A549 (cell line): ENCODE results near the gene NFATC3. TPM values are rescaled to one million over a fixed set of nuclear protein-coding genes. Genes with fewer than 3 reads are reported as not detected.
"Not testable (repeated sequence)": the region's sequence is repeated elsewhere in the genome, so short reads cannot be mapped to it uniquely, and the experiment has no call there.

Experiments used
- ATAC-seq, 2 experiments: fragments of 200-7000 bp in 1 of 2; fragments of >200 bp in 1 of 2; cut with Nextera tagmentation in 1 of 2; cut with Tn5 transposase in 1 of 2; 3 replicates each; pipeline versions ENCODE4 v1.8.0 to v1.9.1; 2018 to 2020; ENCODE audit warnings: mild to moderate bottlenecking in 1 of 2, moderate library complexity in 1 of 2
- CTCF ChIA-PET: fragments of 300-600 bp; sonication (Branson Sonifier 250); formaldehyde crosslinking; extraction: SDS; loops from one replicate; lab custom pipeline; 2021; ENCODE audit warnings: antibody characterized with exemption, inconsistent platforms; lab: Yijun Ruan, JAX
- POLR2A ChIA-PET: fragments of 350-600 bp; formaldehyde crosslinking; extraction: SDS; loops from one replicate; lab custom pipeline; 2021; ENCODE audit warnings: antibody characterized with exemption, inconsistent platforms; lab: Yijun Ruan, JAX
- DNase-seq, 2 experiments: peaks; one replicate each; pipeline versions ENCODE4 v3.0.0 to v3.0.0-alpha.2; 2011 to 2016; ENCODE audit warnings: low read depth in 1 of 2, low spot score in 1 of 2
- FAIRE-seq: peaks from 2 replicates; lab custom pipeline; 2011; peaks lifted over from hg19 to GRCh38; lab: Jason Lieb, UNC
- H3K27ac ChIP-seq, 2 experiments: fragments of >200 bp; sonication (Bioruptor Twin); formaldehyde crosslinking; 3 replicates each; pipeline ENCODE4 v1.5.1; 2016 to 2017
- H3K4me1 ChIP-seq: fragments of >200 bp; sonication (Bioruptor Twin); formaldehyde crosslinking; 3 replicates; pipeline ENCODE4 v1.6.1; 2016
- H3K4me2 ChIP-seq: fragments of >200 bp; sonication (Bioruptor Twin); formaldehyde crosslinking; 3 replicates; pipeline ENCODE4 v1.6.1; 2016
- H3K4me3 ChIP-seq: fragments of >200 bp; sonication (Bioruptor Twin); formaldehyde crosslinking; 3 replicates; pipeline ENCODE4 v1.5.1; 2016
- H3K9me3 ChIP-seq: fragments of >200 bp; sonication (Bioruptor Twin); formaldehyde crosslinking; 3 replicates; pipeline ENCODE4 v1.6.1; 2016
- BCL3 ChIP-seq: fragments of >200 bp; sonication (Bioruptor Twin); formaldehyde crosslinking; IDR thresholded peaks from 3 replicates; pipeline ENCODE4 v1.6.1; 2016
- CBX8 ChIP-seq: fragments of 200-600 bp; sonication (generic); IDR thresholded peaks from 2 replicates; pipeline ENCODE4 v1.6.1; 2016
- CEBPB ChIP-seq, 2 experiments: fragments of >200 bp in 1 of 2; sonication (Bioruptor Twin) in 1 of 2; formaldehyde crosslinking in 1 of 2; IDR thresholded peaks; 2 replicates each; pipeline ENCODE4 v1.6.1; 2012 to 2016
- ESRRA ChIP-seq: fragments of 150-350 bp; IDR thresholded peaks from 2 replicates; pipeline ENCODE4 v1.6.1; 2014; ENCODE audit warnings: mild to moderate bottlenecking, low read length, borderline replicate concordance
- FOSB ChIP-seq: fragments of 250-450 bp; sonication (Bioruptor Pico); IDR thresholded peaks from 2 replicates; pipeline ENCODE4 v1.5.0; 2020; ENCODE audit warnings: mild to moderate bottlenecking, moderate library complexity
- FOXS1 ChIP-seq: fragments of 250-450 bp; sonication (Bioruptor Pico); IDR thresholded peaks from 2 replicates; pipeline ENCODE4 v1.5.0; 2020; ENCODE audit warnings: mild to moderate bottlenecking, moderate library complexity
- HOXB13 ChIP-seq: fragments of 250-450 bp; sonication (Bioruptor Pico); IDR thresholded peaks from 2 replicates; pipeline ENCODE4 v1.5.0; 2020; ENCODE audit warnings: low read depth, mild to moderate bottlenecking, moderate library complexity
- HOXB5 ChIP-seq: fragments of 250-450 bp; sonication (Bioruptor Pico); IDR thresholded peaks from 2 replicates; pipeline ENCODE4 v1.5.0; 2020; ENCODE audit warnings: mild to moderate bottlenecking, moderate library complexity
- JUN ChIP-seq, 2 experiments: fragments of >200 bp; sonication (Bioruptor Twin); formaldehyde crosslinking; IDR thresholded peaks; 2 replicates in 1 of 2; 3 replicates in 1 of 2; pipeline ENCODE4 v1.6.1; 2016 to 2017
- MAFK ChIP-seq: fragments of 450-650 bp; IDR thresholded peaks from 2 replicates; pipeline ENCODE4 v1.6.1; 2014; ENCODE audit not compliant: partially characterized antibody
- MAX ChIP-seq: IDR thresholded peaks from 2 replicates; pipeline ENCODE4 v1.6.1; 2012
- MAZ ChIP-seq: fragments of 150-350 bp; IDR thresholded peaks from 2 replicates; pipeline ENCODE4 v1.6.1; 2014; ENCODE audit warnings: antibody characterized with exemption, low read depth, low read length, borderline replicate concordance
- NPAS2 ChIP-seq: fragments of 250-450 bp; sonication (Bioruptor Pico); IDR thresholded peaks from 2 replicates; pipeline ENCODE4 v1.8.0; 2022; ENCODE audit warnings: mild to moderate bottlenecking, moderate library complexity, borderline replicate concordance
- RAD21 ChIP-seq, 2 experiments: fragments of >200 bp in 1 of 2; sonication (Bioruptor Twin) in 1 of 2; formaldehyde crosslinking in 1 of 2; IDR thresholded peaks in 1 of 2; conservative IDR thresholded peaks in 1 of 2; 2 replicates in 1 of 2; 3 replicates in 1 of 2; pipeline ENCODE4 v1.6.1; 2012 to 2018; ENCODE audit warnings: inconsistent platforms in 1 of 2
- RARB ChIP-seq: fragments of 250-450 bp; sonication (Bioruptor Pico); IDR thresholded peaks from 2 replicates; pipeline ENCODE4 v1.8.0; 2021; ENCODE audit warnings: mild to moderate bottlenecking, moderate library complexity
- RFX5 ChIP-seq: fragments of 450-650 bp; IDR thresholded peaks from 2 replicates; pipeline ENCODE4 v1.7.1; 2014; ENCODE audit warnings: antibody characterized with exemption, mild to moderate bottlenecking, moderate library complexity
- TFCP2L1 ChIP-seq: fragments of 250-450 bp; sonication (Bioruptor Pico); IDR thresholded peaks from 2 replicates; pipeline ENCODE4 v1.5.0; 2021; ENCODE audit warnings: mild to moderate bottlenecking
- TP53 ChIP-seq: fragments of 250-450 bp; sonication (Bioruptor Pico); IDR thresholded peaks from 2 replicates; pipeline ENCODE4 v1.5.0; 2021; ENCODE audit warnings: mild to moderate bottlenecking, moderate library complexity
- USF2 ChIP-seq: fragments of 450-650 bp; IDR thresholded peaks from 2 replicates; pipeline ENCODE4 v1.6.1; 2014; ENCODE audit warnings: antibody characterized with exemption
- ZC3H11A ChIP-seq: fragments of 450-650 bp; IDR thresholded peaks from 2 replicates; pipeline ENCODE4 v1.6.1; 2014; ENCODE audit warnings: antibody characterized with exemption, mild to moderate bottlenecking
- ZFP36 ChIP-seq: fragments of 450-650 bp; IDR thresholded peaks from 2 replicates; pipeline ENCODE4 v1.6.1; 2014; ENCODE audit warnings: borderline replicate concordance; ENCODE audit not compliant: partially characterized antibody
- ZSCAN20 ChIP-seq: fragments of 250-450 bp; sonication (Bioruptor Pico); IDR thresholded peaks from 2 replicates; pipeline ENCODE4 v1.8.0; 2022; ENCODE audit warnings: mild to moderate bottlenecking, moderate library complexity
- WGBS: methylation state at CpG from one replicate; pipeline ENCODE4 v1.1.6; 2017; ENCODE audit errors: missing lambda C conversion rate; 5-methylcytosine and 5-hydroxymethylcytosine counted together
- polyA plus RNA-seq, 4 experiments: library from polyadenylated mRNA; depleted of rRNA in 3 of 4; stranded (reverse); fragments of >200 nt; fragmentation: RNase III in 1 of 4; extraction: RNeasy Plus Mini Kit Qiagen cat#74134 plus additional on column Dnase treatment in 1 of 4; gene quantifications; 2 replicates in 3 of 4; 3 replicates in 1 of 4; pipeline ENCODE4 v1.2.3, GENCODE V29; 2011 to 2017

The NFATC3 gene
- polyA plus RNA-seq, 2 of the 4 experiments (the other 2 are of a cell fraction) = 13.3 to 23.9 TPM

DNA sequence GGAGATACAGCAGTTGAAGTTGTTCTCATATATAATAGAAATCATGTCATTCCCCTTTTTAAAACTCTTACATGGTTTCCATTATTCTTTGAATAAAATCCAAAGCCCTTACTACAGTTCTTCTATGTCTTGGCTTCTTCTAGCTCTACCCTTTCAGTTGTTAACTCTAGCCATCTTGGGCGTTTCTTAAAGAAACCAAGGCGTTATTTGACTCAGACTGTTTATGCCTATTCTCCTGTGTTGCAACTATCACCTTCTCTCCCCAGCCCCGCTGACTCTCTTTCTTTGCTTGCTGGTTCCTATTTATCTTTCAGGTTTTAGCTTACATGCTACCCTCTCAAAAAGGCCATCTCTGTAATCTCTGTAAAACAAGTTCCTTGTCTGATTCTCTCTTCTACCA is 32.7 kb downstream of the NFATC3 start:
- CTCF ChIA-PET = interaction anchor here (1.2 to 1.3 kb wide), 3 partner anchors 24 to 177 kb away, joined by 3 to 4 read pairs (median 3); no protein-coding TSS in a partner anchor
- WGBS = 87% methylated on average over 3 of the region's 3 CpGs
- DNase-seq (no peak), FAIRE-seq (no peak), ATAC-seq (no peak)
- H3K27ac ChIP-seq = no peak overlapping the region
- H3K4me1 ChIP-seq = peaks cover 10% of the 10 kb centered on the region; the same call in 1 of the 3 replicates
- H3K4me2 ChIP-seq = no peak overlapping the region
- TF ChIP-seq RAD21 (conservative IDR thresholded peaks at IDR 0.05 in 1 of 2, IDR thresholded peaks at IDR 0.05 in 1 of 2) (no peak), ZSCAN20 (CRISPR knock-in tag) (no peak), NPAS2 (no peak), TFCP2L1 (CRISPR knock-in tag) (no peak)
- POLR2A ChIA-PET = interaction anchor here (0.6 kb wide), 1 partner anchor 87 kb away, joined by 3 read pairs; no protein-coding TSS in a partner anchor
- H3K4me3 ChIP-seq = no peak overlapping the region
- no peaks in the 10 kb centered on the region for H3K9me3 ChIP-seq

DNA sequence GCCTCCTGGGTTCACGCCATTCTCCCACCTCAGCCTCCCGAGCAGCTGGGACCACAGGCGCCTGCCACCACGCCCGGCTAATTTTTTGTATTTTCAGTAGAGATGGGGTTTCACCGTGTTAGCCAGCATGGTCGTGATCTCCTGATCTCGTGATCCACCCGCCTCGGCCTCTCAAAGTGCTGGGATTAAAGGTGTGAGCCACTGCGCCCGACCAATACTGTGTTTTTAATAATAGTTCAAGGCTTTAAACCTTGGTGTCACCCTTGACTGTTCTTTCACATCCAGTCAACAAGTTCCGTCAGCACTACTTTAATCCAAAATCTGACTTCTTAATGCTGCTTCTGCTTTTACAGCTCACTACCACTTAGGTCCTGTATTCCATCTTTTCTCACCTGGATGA is 33.8 kb downstream of the NFATC3 start:
- DNase-seq, FAIRE-seq, H3K4me3 ChIP-seq, ATAC-seq, H3K4me1 ChIP-seq, H3K27ac ChIP-seq, POLR2A ChIA-PET, H3K9me3 ChIP-seq, H3K4me2 ChIP-seq: not testable (repeated sequence)
- WGBS = 96% methylated on average over 13 of the region's 13 CpGs
- CTCF ChIA-PET = interaction anchor here (1.2 kb wide), 2 partner anchors 19 to 143 kb away, joined by 3 to 7 read pairs; no protein-coding TSS in a partner anchor

- H3K4me1 ChIP-seq, CTCF ChIA-PET, H3K4me2 ChIP-seq, DNase-seq, H3K4me3 ChIP-seq, H3K9me3 ChIP-seq, FAIRE-seq, H3K27ac ChIP-seq, ATAC-seq: not testable (repeated sequence)
- 81% methylated on average over 5 of the region's 5 CpGs for WGBS
- POLR2A ChIA-PET = interaction anchor here (0.7 kb wide), 1 partner anchor 191 kb away, joined by 5 read pairs; no protein-coding TSS in a partner anchor
- peak in 1 of 2 experiments; percentile 60; a peak in 2 of 4 replicates for TF ChIP-seq CEBPB (IDR thresholded peaks at IDR 0.05)
Observed at GRCh38 chr16:68120496-68120895, 35.3 kb downstream of the NFATC3 start.

GRCh38 chr16:68126395-68126794 is 41.2 kb downstream of the NFATC3 start:
- CTCF ChIA-PET = interaction anchor here (1.2 kb wide), 1 partner anchor 104 kb away, joined by 3 read pairs; no protein-coding TSS in a partner anchor
- no peak for TF ChIP-seq ZFP36
- no peak for TF ChIP-seq RAD21 (conservative IDR thresholded peaks at IDR 0.05 in 1 of 2, IDR thresholded peaks at IDR 0.05 in 1 of 2)
- TF ChIP-seq FOSB (CRISPR knock-in tag) = no peak
- no peak for TF ChIP-seq HOXB5
- no peak for TF ChIP-seq TFCP2L1 (CRISPR knock-in tag)

DNA sequence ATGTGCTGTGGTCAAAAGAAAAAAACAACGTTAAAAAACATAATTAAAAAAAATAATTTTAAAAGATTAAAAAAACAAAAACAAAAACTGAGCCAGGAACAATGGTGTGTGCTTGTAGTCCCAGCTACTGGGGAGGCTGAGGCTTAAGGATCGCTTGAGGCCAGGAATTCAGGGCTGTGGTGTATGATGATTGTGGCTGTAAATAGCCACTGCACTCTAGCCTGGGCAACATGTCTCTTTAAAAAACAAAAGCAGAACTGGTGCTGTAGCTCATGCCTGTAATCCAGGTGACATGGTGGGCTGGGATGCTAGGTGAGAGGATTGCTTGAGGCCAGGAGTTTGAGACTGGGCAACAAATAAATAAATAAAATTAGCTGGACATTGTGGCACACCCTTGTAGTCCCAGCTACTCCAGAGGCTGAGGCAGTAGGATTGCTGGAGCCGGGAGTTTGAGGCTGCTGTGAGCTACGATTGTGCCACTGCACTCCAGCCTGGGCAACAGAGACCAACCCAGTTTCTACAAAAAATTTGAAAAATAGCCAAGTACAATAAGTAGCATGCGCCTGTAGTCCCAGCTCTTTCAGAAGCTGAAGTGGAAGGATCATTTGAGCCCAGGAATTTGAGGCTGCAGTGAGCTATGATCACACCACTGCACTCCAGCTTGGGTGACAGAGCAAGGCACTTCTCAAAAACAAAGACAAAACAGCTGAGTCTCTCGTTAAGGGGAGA is 43.6 kb downstream of the NFATC3 start:
- CTCF ChIA-PET = no interaction called here
- ATAC-seq = peak in 1 of 2 experiments; percentile 48; a peak in 2 of 6 replicates

More at GRCh38 chr16:68126395-68126794, 41.2 kb downstream of the NFATC3 start:
- Histone ChIP-seq H3K4me1 (peaks cover 8% of the 10 kb centered on the region; the same call in 1 of the 3 replicates), H3K4me2 (no peak overlapping the region), H3K4me3 (no peak overlapping the region), H3K9me3 (no peaks in the 10 kb centered on the region), H3K27ac (no peak overlapping the region)
- POLR2A ChIA-PET = no interaction called here
- ATAC-seq = no peak
- FAIRE-seq = no peak
- no peak for DNase-seq
- WGBS = 96% methylated on average over 2 of the region's 2 CpGs

More for the DNA sequence above, 43.6 kb downstream of the NFATC3 start:
- H3K4me3 ChIP-seq = no peak overlapping the region
- no peak for TF ChIP-seq RARB (CRISPR knock-in tag)
- no peak for TF ChIP-seq BCL3
- no peak for TF ChIP-seq CBX8
- TF ChIP-seq HOXB13 (CRISPR knock-in tag) = no peak
- TF ChIP-seq TP53 (CRISPR knock-in tag) = no peak
- TF ChIP-seq ZC3H11A = no peak
- TF ChIP-seq ESRRA = no peak
- TF ChIP-seq RFX5 = no peak
- no peak for TF ChIP-seq MAFK
- TF ChIP-seq MAZ = no peak
- TF ChIP-seq USF2 = no peak
- no peak for TF ChIP-seq CEBPB (IDR thresholded peaks at IDR 0.05)
- no peak for TF ChIP-seq JUN (IDR thresholded peaks at IDR 0.05)
- no peak for TF ChIP-seq FOXS1 (CRISPR knock-in tag)
- TF ChIP-seq MAX = no peak
- H3K4me1 ChIP-seq = peaks cover 13% of the 10 kb centered on the region; the same call in 1 of the 3 replicates
- no peak overlapping the region for H3K4me2 ChIP-seq
- DNase-seq (no peak), FAIRE-seq (no peak)
- WGBS = 72% methylated on average over 6 of the region's 6 CpGs
- no peaks in the 10 kb centered on the region for H3K9me3 ChIP-seq
- no peak overlapping the region for H3K27ac ChIP-seq
- POLR2A ChIA-PET = no interaction called here
